Measurements from ENCODE around the gene CNR1. TPM values are rescaled to one million over a fixed set of nuclear protein-coding genes. Genes with fewer than 3 reads are reported as not detected.

Gene CNR1
- total RNA-seq, 2 donors from 2014 or later = 6.1 to 14.2 TPM

- WGBS = 47% methylated on average over 5 of the region's 5 CpGs
- H3K27me3 ChIP-seq (replicated peaks; ENCODE audit: insufficient read depth) = no peaks in the 10 kb centered on the region
- H3K9me3 ChIP-seq = no peaks in the 10 kb centered on the region
- no peak overlapping the region for H3K4me3 ChIP-seq
- H3K4me1 ChIP-seq (replicated peaks) = no peaks in the 10 kb centered on the region
- intact Hi-C loops (cut with DNase I) = no loop called here
- no peak for TF ChIP-seq POLR2A (IDR thresholded peaks at IDR 0.05)
- H3K27ac ChIP-seq = no peak overlapping the region
- H3K36me3 ChIP-seq = no peaks in the 10 kb centered on the region
- DNase-seq (ENCODE audit: low spot score) = no peak
These were observed 54.2 kb downstream of the CNR1 start for GRCh38 chr6:88111991-88112390.

GRCh38 chr6:88107241-88107640 lies 58.9 kb downstream of the CNR1 start:
- Histone ChIP-seq H3K27ac (no peak overlapping the region), H3K27me3 (replicated peaks; ENCODE audit: insufficient read depth) (no peaks in the 10 kb centered on the region), H3K4me1 (replicated peaks) (no peaks in the 10 kb centered on the region), H3K9me3 (no peaks in the 10 kb centered on the region), H3K36me3 (no peaks in the 10 kb centered on the region), H3K4me3 (no peak overlapping the region)
- TF ChIP-seq POLR2AphosphoS5 (IDR thresholded peaks at IDR 0.05) (no peak), CTCF (IDR thresholded peaks at IDR 0.05) (no peak)
- no peak for DNase-seq (ENCODE audit: low spot score)
- intact Hi-C loops (cut with DNase I) = no loop called here

GRCh38 chr6:88105741-88106340 lies 60.3 kb downstream of the CNR1 start:
- no peak for DNase-seq (ENCODE audit: low spot score)
- TF ChIP-seq POLR2A (IDR thresholded peaks at IDR 0.05) = no peak
- no peak for TF ChIP-seq POLR2AphosphoS5 (IDR thresholded peaks at IDR 0.05)
- TF ChIP-seq CTCF (IDR thresholded peaks at IDR 0.05) = no peak
- intact Hi-C loops (cut with DNase I) = no loop called here
- WGBS = 76% methylated on average over 7 of the region's 7 CpGs
- Histone ChIP-seq H3K27ac (no peak overlapping the region), H3K4me3 (no peak overlapping the region), H3K4me1 (replicated peaks) (no peaks in the 10 kb centered on the region), H3K27me3 (replicated peaks; ENCODE audit: insufficient read depth) (no peaks in the 10 kb centered on the region), H3K36me3 (no peaks in the 10 kb centered on the region), H3K9me3 (no peaks in the 10 kb centered on the region)

Other genes starting within 250 kb of the CNR1 start
- 1 to 10 TPM in 1 of 2 donors, not detected in 1; 4.5 TPM for gene SPACA1, start 118.5 kb downstream of the CNR1 start, total RNA-seq